GM12878 (cell line): ENCODE measurements around the gene FAM50A. TPM values are rescaled to one million over a fixed set of nuclear protein-coding genes. Genes with fewer than 3 reads are reported as not detected.

Experiments
- ATAC-seq: fragments of 200-7000 bp; cut with Tn5 transposase; 3 replicates; pipeline ENCODE4 v1.9.1; 2020; ENCODE audit warnings: mild to moderate bottlenecking, moderate library complexity
- BruUV-seq: library from RNA; stranded (reverse); fragments of 400-500 nt; replicated peaks from 2 replicates; lab custom pipeline; 2021; lab: Mats Ljungman, UMichigan
- CTCF ChIA-PET: fragments of 300-600 bp; sonication (Branson Sonifier 250); formaldehyde crosslinking; extraction: SDS; loops from one replicate; lab custom pipeline; 2021; ENCODE audit warnings: inconsistent platforms; lab: Yijun Ruan, JAX
- POLR2A ChIA-PET: fragments of 350-600 bp; formaldehyde crosslinking; extraction: SDS; loops from one replicate; lab custom pipeline; 2021; ENCODE audit warnings: inconsistent platforms; lab: Charles Lee
- RAD21 ChIA-PET: fragments of 300-600 bp; sonication (Branson Sonifier 250); formaldehyde crosslinking; loops from one replicate; lab custom pipeline; 2023; ENCODE audit warnings: antibody characterized with exemption; ENCODE audit not compliant: unreplicated experiment; lab: Charles Lee
- SMC1A ChIA-PET: fragments of 300-600 bp; sonication (Branson Sonifier 250); formaldehyde crosslinking; loops from one replicate; lab custom pipeline; 2023; ENCODE audit not compliant: unreplicated experiment, uncharacterized antibody; lab: Charles Lee
- DNase-seq: peaks from one replicate; pipeline ENCODE4 v3.0.0-alpha.2; 2011; ENCODE audit warnings: low read depth, low spot score
- FAIRE-seq: peaks from 3 replicates; lab custom pipeline; 2011; peaks lifted over from hg19 to GRCh38; lab: Jason Lieb, UNC
- H2AFZ ChIP-seq: 2 replicates; pipeline ENCODE4 v1.6.0; 2011; ENCODE audit warnings: low read depth, low read length, control low read depth; ENCODE audit not compliant: control insufficient read depth
- H3K27ac ChIP-seq: 2 replicates; pipeline ENCODE4 v1.5.1; 2011; ENCODE audit warnings: control low read depth; ENCODE audit not compliant: control insufficient read depth, insufficient read depth
- H3K27me3 ChIP-seq, 2 experiments: replicated peaks in 1 of 2; 2 replicates each; pipeline versions ENCODE4 v1.6.0 to v1.6.1; 2011; ENCODE audit warnings: low read length in 1 of 2; ENCODE audit not compliant: control insufficient read depth in 2 of 2, insufficient read depth in 2 of 2
- H3K36me3 ChIP-seq, 2 experiments: 2 replicates each; pipeline ENCODE4 v1.5.1; 2011; ENCODE audit warnings: low read length in 1 of 2; ENCODE audit not compliant: control insufficient read depth in 2 of 2, insufficient read depth in 2 of 2
- H3K4me1 ChIP-seq: 2 replicates; pipeline ENCODE4 v1.6.1; 2011; ENCODE audit warnings: mild to moderate bottlenecking, low read length, moderate library complexity, mixed read lengths; ENCODE audit not compliant: control insufficient read depth, insufficient read depth
- H3K4me2 ChIP-seq: 2 replicates; pipeline ENCODE4 v1.6.0; 2011; ENCODE audit warnings: control low read depth; ENCODE audit not compliant: control insufficient read depth, insufficient read depth
- H3K4me3 ChIP-seq: fragments of 200-600 bp; sonication (generic); 2 replicates; pipeline ENCODE4 v1.5.1; 2016
- H3K79me2 ChIP-seq: 2 replicates; pipeline ENCODE4 v1.6.0; 2011; ENCODE audit warnings: low read length; ENCODE audit not compliant: control insufficient read depth, insufficient read depth
- H3K9ac ChIP-seq: 2 replicates; pipeline ENCODE4 v1.8.0; 2011; ENCODE audit warnings: low read length, control low read depth, mixed read lengths; ENCODE audit not compliant: control insufficient read depth, insufficient read depth
- H3K9me3 ChIP-seq: replicated peaks from 3 replicates; pipeline ENCODE4 v1.5.1; 2011; ENCODE audit warnings: mild to moderate bottlenecking, low read length; ENCODE audit not compliant: control insufficient read depth, insufficient read depth
- H4K20me1 ChIP-seq: 2 replicates; pipeline ENCODE4 v1.6.0; 2011; ENCODE audit not compliant: control insufficient read depth, insufficient read depth
- GABPA ChIP-seq: IDR thresholded peaks from 2 replicates; pipeline ENCODE4 v1.6.1; 2014; ENCODE audit warnings: antibody characterized with exemption, low read depth, mild to moderate bottlenecking, inconsistent platforms
- JUND ChIP-seq: IDR thresholded peaks from 2 replicates; pipeline ENCODE4 v1.6.1; 2012; ENCODE audit warnings: low read depth, mild to moderate bottlenecking, low read length, improper control_type of control experiment, moderate library complexity
- KAT2A ChIP-seq: conservative IDR thresholded peaks from 2 replicates; pipeline ENCODE4 v1.6.1; 2011; ENCODE audit warnings: low read depth, low read length; ENCODE audit not compliant: control insufficient read depth
- MYC ChIP-seq: IDR thresholded peaks from 2 replicates; pipeline ENCODE4 v1.6.1; 2011; ENCODE audit warnings: mild to moderate bottlenecking, low read length, moderate library complexity, inconsistent platforms; ENCODE audit not compliant: insufficient read depth, insufficient replicate concordance, insufficient read length, severe bottlenecking
- SMAD1 ChIP-seq: fragments of 450-650 bp; IDR thresholded peaks from 2 replicates; pipeline ENCODE4 v1.6.1; 2018; ENCODE audit warnings: mild to moderate bottlenecking, low read depth; ENCODE audit not compliant: partially characterized antibody
- SRF ChIP-seq, 2 experiments: IDR thresholded peaks; 2 replicates each; pipeline ENCODE4 v1.6.1; 2011; ENCODE audit warnings: low read depth in 2 of 2, low read length in 2 of 2, mild to moderate bottlenecking in 1 of 2, moderate library complexity in 1 of 2
- TARDBP ChIP-seq: IDR thresholded peaks from 2 replicates; pipeline ENCODE4 v1.6.1; 2016; ENCODE audit warnings: borderline replicate concordance
- ZNF207 ChIP-seq: fragments of 450-650 bp; IDR thresholded peaks from 2 replicates; pipeline ENCODE4 v1.6.1; 2014; ENCODE audit warnings: antibody characterized with exemption, mild to moderate bottlenecking, borderline replicate concordance
- ZZZ3 ChIP-seq: IDR thresholded peaks from 2 replicates; pipeline ENCODE4 v1.6.1; 2011; ENCODE audit warnings: low read depth; ENCODE audit not compliant: control insufficient read depth, insufficient read length
- WGBS: methylation state at CpG from one replicate; pipeline ENCODE4 v1.1.6; 2016; ENCODE audit warnings: low lambda C conversion rate; ENCODE audit not compliant: insufficient replicate concordance, insufficient coverage; ENCODE audit errors: missing lambda C conversion rate; 5-methylcytosine and 5-hydroxymethylcytosine counted together
- in situ Hi-C: fragments of 300-500 bp; cut with MboI; formaldehyde crosslinking; loops from 9 replicates; pipeline ENCODE4 v1.14.3; 2018; ENCODE audit warnings: mixed read lengths
- intact Hi-C: fragments of 100-400 bp; cut with micrococcal nuclease; formaldehyde crosslinking; loops from one replicate; pipeline ENCODE4 v1.14.2; 2022; ENCODE audit not compliant: unreplicated experiment
- polyA plus RNA-seq, 11 experiments: library from polyadenylated mRNA; depleted of rRNA in 4 of 11; unstranded in 6 of 11; stranded (reverse) in 5 of 11; fragments of >200 nt; fragmentation: Nextera tagmentation in 4 of 11; fragmentation: Illumina TruSeq in 1 of 11; extraction: Ambion mirVana in 4 of 11; extraction: Trizol in 1 of 11; gene quantifications; 1 replicate in 1 of 11; 2 replicates in 10 of 11; pipeline versions ENCODE4 v1.2.1 to v1.2.3, GENCODE V29; 2011 to 2016; ENCODE audit warnings: inconsistent platforms in 2 of 11, missing spikeins in 2 of 11, low read depth in 1 of 11
- total RNA-seq, 4 experiments: library from RNA; depleted of rRNA in 3 of 4; stranded (reverse); fragments of >200 nt in 3 of 4; fragmentation: Illumina TruSeq in 1 of 4; extraction: Trizol in 1 of 4; gene quantifications; 2 replicates each; pipeline versions ENCODE4 v1.2.1 to v1.2.3, GENCODE V29; 2013 to 2021
- TF ChIP-seq, protein P1 (sequence below): IDR thresholded peaks from 2 replicates; pipeline ENCODE4 v1.6.1; 2012; ENCODE audit warnings: low read depth, low read length, improper control_type of control experiment
- TF ChIP-seq, protein P2 (sequence below): fragments of 450-650 bp; IDR thresholded peaks from 2 replicates; pipeline ENCODE4 v1.6.1; 2017; ENCODE audit warnings: mild to moderate bottlenecking, moderate library complexity

The FAM50A gene
- total and polyA plus RNA-seq, 10 of the 15 experiments (the other 5 are each of a cell fraction or from before 2014, with no cell fraction given): 4.2 to 46.7 (median 34.6) TPM

DNA sequence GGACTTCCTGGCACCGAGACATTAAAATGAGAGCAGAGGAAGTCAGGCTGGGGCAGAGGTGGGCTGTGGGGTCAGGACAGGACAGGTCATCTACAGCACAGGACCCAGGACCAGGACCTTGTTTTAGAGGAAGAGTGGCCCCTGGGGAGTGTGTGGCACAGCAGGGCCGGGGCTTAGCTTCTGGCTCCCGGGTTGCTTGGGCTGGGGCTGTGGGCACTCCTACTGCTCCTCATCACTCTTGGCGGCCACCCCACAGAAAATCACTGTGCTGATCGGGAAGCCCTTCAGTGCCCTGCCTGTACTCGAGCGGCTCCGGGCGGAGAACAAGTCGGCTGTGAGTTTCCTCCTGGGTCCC is 23.6 kb upstream of the FAM50A start:
- Histone ChIP-seq H3K4me3 (no peak overlapping the region), H3K36me3 (no peaks in the 10 kb centered on the region), H4K20me1 (no peaks in the 10 kb centered on the region), H3K27ac (no peak overlapping the region), H3K4me2 (no peak overlapping the region), H3K27me3 (no peaks in the 10 kb centered on the region), H3K9ac (no peak overlapping the region), H2AFZ (no peak overlapping the region), H3K4me1 (no peaks in the 10 kb centered on the region), H3K79me2 (no peaks in the 10 kb centered on the region), H3K9me3 (no peaks in the 10 kb centered on the region; the same call in 2 of the 3 replicates)
- TF ChIP-seq GABPA (no peak), TARDBP (no peak), ZNF207 (no peak), MYC (no peak), JUND (no peak), KAT2A (no peak), ZZZ3 (no peak), SRF (IDR thresholded peaks at IDR 0.05; ENCODE audit: low read depth in 2 of 2, low read length in 2 of 2) (no peak), SMAD1 (no peak)
- TF ChIP-seq, protein P1, sequence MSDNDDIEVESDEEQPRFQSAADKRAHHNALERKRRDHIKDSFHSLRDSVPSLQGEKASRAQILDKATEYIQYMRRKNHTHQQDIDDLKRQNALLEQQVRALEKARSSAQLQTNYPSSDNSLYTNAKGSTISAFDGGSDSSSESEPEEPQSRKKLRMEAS: no peak
- TF ChIP-seq, protein P2, sequence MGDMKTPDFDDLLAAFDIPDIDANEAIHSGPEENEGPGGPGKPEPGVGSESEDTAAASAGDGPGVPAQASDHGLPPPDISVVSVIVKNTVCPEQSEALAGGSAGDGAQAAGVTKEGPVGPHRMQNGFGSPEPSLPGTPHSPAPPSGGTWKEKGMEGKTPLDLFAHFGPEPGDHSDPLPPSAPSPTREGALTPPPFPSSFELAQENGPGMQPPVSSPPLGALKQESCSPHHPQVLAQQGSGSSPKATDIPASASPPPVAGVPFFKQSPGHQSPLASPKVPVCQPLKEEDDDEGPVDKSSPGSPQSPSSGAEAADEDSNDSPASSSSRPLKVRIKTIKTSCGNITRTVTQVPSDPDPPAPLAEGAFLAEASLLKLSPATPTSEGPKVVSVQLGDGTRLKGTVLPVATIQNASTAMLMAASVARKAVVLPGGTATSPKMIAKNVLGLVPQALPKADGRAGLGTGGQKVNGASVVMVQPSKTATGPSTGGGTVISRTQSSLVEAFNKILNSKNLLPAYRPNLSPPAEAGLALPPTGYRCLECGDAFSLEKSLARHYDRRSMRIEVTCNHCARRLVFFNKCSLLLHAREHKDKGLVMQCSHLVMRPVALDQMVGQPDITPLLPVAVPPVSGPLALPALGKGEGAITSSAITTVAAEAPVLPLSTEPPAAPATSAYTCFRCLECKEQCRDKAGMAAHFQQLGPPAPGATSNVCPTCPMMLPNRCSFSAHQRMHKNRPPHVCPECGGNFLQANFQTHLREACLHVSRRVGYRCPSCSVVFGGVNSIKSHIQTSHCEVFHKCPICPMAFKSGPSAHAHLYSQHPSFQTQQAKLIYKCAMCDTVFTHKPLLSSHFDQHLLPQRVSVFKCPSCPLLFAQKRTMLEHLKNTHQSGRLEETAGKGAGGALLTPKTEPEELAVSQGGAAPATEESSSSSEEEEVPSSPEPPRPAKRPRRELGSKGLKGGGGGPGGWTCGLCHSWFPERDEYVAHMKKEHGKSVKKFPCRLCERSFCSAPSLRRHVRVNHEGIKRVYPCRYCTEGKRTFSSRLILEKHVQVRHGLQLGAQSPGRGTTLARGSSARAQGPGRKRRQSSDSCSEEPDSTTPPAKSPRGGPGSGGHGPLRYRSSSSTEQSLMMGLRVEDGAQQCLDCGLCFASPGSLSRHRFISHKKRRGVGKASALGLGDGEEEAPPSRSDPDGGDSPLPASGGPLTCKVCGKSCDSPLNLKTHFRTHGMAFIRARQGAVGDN: no peak
- ChIA-PET CTCF (interaction anchor here (1.2 to 1.3 kb wide), 2 partner anchors 8 to 47 kb away, joined by 3 to 4 read pairs; no protein-coding TSS in a partner anchor), SMC1A (no interaction called here), RAD21 (no interaction called here), POLR2A (no interaction called here)
- DNase-seq (no peak), ATAC-seq (no peak), FAIRE-seq (no peak)
- BruUV-seq: no TSS peak
- intact Hi-C loops: loop anchor here (10.0 kb wide), 1 partner anchor 46 kb away; the partner anchor contains the start of genes EMD and FLNA
- in situ Hi-C loops: no loop called here
- 58% methylated on average over 10 of the region's 10 CpGs for WGBS
